Stimulated activated CD4-positive, alpha-beta T cell treated with anti-CD3 and anti-CD28 coated beads, Interleukin-2, amount 100 ng/mL, for 24 hours (primary cell): ENCODE results near the gene STK32B.
"Not testable (repeated sequence)": the region's sequence is repeated elsewhere in the genome, so short reads cannot be mapped to it uniquely, and the experiment has no call there.

ENCODE experiments used
- DNase-seq, 2 donors: peaks; one replicate each; pipeline ENCODE4 v3.0.0-alpha.2; 2020

Gene STK32B

GRCh38 chr4:5403746-5404497 lies 352.6 kb downstream of the STK32B start:
- DNase-seq = no peak

GRCh38 chr4:5409237-5409636 lies 358.0 kb downstream of the STK32B start:
- DNase-seq = no peak

- no peak for DNase-seq
Measured at GRCh38 chr4:5409972-5410618, 358.8 kb downstream of the STK32B start.

- no peak for DNase-seq
Measured at GRCh38 chr4:5412296-5412695, 361.0 kb downstream of the STK32B start.

GRCh38 chr4:5412751-5413150 lies 361.5 kb downstream of the STK32B start:
- DNase-seq = no peak

- no peak for DNase-seq
Measured at GRCh38 chr4:5416637-5417036, 365.4 kb downstream of the STK32B start.

GRCh38 chr4:5420266-5420665 lies 369.0 kb downstream of the STK32B start:
- DNase-seq = no peak

- no peak for DNase-seq
Measured at GRCh38 chr4:5421416-5421815, 370.1 kb downstream of the STK32B start.

- no peak for DNase-seq
Measured at GRCh38 chr4:5422195-5422594, 370.9 kb downstream of the STK32B start.

- no peak for DNase-seq
Measured at GRCh38 chr4:5423670-5424069, 372.4 kb downstream of the STK32B start.

- DNase-seq = no peak
Measured at GRCh38 chr4:5424211-5424610, 372.9 kb downstream of the STK32B start.

- no peak for DNase-seq
Measured at GRCh38 chr4:5424901-5425300, 373.6 kb downstream of the STK32B start.

GRCh38 chr4:5429747-5430146 lies 378.5 kb downstream of the STK32B start:
- DNase-seq = no peak

GRCh38 chr4:5433196-5433595 lies 381.9 kb downstream of the STK32B start:
- no peak for DNase-seq

- no peak for DNase-seq
Measured at GRCh38 chr4:5435201-5435600, 383.9 kb downstream of the STK32B start.

- DNase-seq = no peak
Measured at GRCh38 chr4:5435823-5436222, 384.5 kb downstream of the STK32B start.

GRCh38 chr4:5443976-5444802 lies 392.9 kb downstream of the STK32B start:
- DNase-seq = not testable (repeated sequence)

- DNase-seq = no peak
Measured at GRCh38 chr4:5444918-5445517, 393.7 kb downstream of the STK32B start.

GRCh38 chr4:5446595-5447226 lies 395.4 kb downstream of the STK32B start:
- no peak for DNase-seq

- DNase-seq = no peak
Measured at GRCh38 chr4:5447755-5448154, 396.5 kb downstream of the STK32B start.

GRCh38 chr4:5448221-5448620 lies 396.9 kb downstream of the STK32B start:
- DNase-seq = no peak

GRCh38 chr4:5451243-5451642 lies 400.0 kb downstream of the STK32B start:
- DNase-seq = no peak

- DNase-seq = no peak
Measured at GRCh38 chr4:5452156-5452555, 400.9 kb downstream of the STK32B start.
